GM13977 (cell line): Measurements from ENCODE around the gene EPN3.

Experiments used
- DNase-seq: peaks from one replicate; pipeline ENCODE4 v3.0.0; 2012; ENCODE audit warnings: low spot score
- in situ Hi-C: fragments of 300-500 bp; cut with MboI; formaldehyde crosslinking; loops from one replicate; pipeline ENCODE4 v1.12.0; 2022; ENCODE audit warnings: low sequenced_read_pairs, low pct_unique_long_range_greater_than_20kb, mixed read lengths, inconsistent platforms; ENCODE audit not compliant: unreplicated experiment
- TF ChIP-seq, protein P1 (sequence below): IDR thresholded peaks from 2 replicates; pipeline ENCODE4 v1.5.1; 2012; ENCODE audit warnings: mild to moderate bottlenecking, control low read depth; ENCODE audit not compliant: insufficient read depth; ENCODE audit errors: extremely low read depth, missing control alignments

Gene EPN3

DNA sequence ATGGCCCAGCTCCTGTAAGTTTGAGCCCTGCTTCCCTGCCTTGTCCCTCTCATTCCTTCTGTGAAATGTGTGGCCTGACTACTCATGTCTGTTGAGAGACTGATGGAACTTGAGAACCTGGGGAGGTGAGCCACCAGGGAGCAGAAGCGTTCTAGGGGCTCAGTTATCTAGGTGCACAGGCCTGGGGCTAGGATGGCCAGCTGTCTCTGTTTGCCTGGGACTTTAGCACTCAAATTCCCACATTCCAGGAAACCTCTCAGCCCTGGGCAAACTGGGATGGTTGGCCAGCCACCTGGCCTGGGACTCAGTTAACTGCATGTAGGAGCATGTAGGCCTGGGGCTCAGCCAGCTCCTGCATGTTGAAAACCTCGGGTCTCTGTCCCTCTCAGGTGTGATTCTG, 9.3 kb upstream of the EPN3 start:
- no peak for DNase-seq
- TF ChIP-seq, protein P1, sequence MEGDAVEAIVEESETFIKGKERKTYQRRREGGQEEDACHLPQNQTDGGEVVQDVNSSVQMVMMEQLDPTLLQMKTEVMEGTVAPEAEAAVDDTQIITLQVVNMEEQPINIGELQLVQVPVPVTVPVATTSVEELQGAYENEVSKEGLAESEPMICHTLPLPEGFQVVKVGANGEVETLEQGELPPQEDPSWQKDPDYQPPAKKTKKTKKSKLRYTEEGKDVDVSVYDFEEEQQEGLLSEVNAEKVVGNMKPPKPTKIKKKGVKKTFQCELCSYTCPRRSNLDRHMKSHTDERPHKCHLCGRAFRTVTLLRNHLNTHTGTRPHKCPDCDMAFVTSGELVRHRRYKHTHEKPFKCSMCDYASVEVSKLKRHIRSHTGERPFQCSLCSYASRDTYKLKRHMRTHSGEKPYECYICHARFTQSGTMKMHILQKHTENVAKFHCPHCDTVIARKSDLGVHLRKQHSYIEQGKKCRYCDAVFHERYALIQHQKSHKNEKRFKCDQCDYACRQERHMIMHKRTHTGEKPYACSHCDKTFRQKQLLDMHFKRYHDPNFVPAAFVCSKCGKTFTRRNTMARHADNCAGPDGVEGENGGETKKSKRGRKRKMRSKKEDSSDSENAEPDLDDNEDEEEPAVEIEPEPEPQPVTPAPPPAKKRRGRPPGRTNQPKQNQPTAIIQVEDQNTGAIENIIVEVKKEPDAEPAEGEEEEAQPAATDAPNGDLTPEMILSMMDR: no peak
- in situ Hi-C loops: no loop called here

DNA sequence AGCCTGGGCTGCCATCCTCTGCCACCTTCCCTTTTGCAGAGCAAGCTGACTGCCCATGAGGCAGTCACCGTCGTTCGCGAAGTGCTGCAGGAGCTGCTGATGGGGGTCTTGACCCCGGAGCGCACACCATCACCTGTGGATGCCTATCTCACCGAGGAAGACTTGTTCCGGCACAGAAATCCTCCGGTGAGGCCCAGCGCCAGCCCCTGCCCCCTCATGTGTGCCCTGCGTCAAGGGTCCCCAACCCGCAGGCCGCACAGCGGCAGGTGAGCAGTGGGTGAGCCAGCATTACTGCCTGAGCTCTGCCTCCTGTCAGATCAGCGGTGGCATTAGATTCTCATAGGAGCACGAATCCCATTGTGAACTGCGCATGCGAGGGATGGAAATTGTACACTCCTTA, 7.7 kb upstream of the EPN3 start:
- in situ Hi-C loops: no loop called here
- TF ChIP-seq, protein P1: no peak
- no peak for DNase-seq

DNA sequence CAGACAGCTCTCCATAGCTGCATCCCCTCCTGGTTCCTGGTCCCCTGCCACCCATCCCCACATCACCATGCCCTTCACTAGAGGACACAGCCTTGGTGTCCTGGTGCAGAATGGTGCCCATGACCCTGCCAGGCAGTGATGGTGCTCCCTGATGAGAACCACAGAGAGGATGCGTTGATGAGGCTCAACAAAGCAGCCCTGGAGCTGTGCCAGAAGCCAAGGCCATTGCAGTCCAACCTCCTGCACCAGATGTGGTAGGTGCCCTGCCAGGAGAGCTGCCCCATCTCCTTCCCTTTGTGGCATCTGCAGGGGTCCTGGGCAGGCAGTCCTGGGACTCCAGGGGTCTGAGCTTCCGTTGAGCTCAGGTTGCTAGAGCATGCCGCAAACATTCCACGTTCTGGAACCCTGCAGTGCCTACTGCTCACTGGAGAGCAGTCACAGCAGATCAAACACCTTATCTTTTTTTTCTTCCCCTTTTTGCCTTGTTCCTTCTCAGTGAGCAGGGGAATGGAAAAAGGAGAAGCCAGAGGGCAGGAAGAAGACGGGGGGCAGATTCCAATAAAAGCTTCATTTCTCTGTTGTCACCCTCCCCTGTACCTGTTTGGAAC, 5.3 kb upstream of the EPN3 start:
- TF ChIP-seq, protein P1: no peak
- no peak for DNase-seq
- in situ Hi-C loops: no loop called here

DNA sequence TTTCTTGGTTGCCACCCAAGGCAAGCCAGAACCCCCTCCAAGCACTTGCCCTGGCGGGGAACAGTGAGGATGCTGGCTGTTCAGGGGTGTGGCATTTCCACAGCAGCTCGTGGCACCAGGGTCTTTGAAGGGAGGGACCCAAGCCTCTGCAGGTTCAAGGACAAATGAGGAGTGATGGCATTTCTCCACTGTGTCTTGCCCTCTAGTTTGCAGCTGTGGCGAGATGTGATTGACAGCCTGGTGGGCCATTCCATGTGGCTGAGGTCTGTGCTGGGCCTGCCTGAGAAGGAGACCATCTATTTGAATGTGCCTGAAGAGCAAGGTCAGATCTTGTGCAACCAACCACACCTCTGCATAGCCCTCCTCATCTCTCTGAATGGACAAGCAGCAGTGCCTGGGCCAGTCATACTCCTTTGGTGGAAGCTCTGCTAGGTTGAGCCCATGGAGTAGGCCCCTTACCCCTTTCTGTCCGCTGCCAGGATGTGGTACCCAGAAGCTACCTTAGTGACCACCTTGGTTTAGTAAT, 4.5 kb upstream of the EPN3 start:
- DNase-seq: no peak
- in situ Hi-C loops: no loop called here
- TF ChIP-seq, protein P1: no peak

DNA sequence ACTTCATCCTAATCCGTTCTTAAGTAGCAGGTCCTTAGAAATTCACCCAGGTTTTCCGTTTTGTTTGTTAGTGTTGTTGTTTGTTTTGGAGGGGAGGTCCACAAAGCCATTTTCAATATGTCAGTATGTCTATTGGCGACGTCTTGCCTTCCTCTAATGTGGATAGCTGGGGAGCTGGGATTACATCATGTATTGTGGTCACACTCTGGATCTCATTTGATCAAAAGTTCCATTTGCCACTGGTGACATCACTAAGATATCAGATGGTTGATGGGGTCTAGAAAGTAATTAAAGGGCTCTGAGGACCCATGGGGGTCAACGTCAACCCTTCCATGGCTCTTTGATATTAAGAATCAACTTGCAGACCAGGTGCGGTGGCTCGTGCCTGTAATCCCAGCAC, 2.7 kb upstream of the EPN3 start:
- in situ Hi-C loops: no loop called here
- TF ChIP-seq, protein P1: no peak
- DNase-seq: no peak

DNA sequence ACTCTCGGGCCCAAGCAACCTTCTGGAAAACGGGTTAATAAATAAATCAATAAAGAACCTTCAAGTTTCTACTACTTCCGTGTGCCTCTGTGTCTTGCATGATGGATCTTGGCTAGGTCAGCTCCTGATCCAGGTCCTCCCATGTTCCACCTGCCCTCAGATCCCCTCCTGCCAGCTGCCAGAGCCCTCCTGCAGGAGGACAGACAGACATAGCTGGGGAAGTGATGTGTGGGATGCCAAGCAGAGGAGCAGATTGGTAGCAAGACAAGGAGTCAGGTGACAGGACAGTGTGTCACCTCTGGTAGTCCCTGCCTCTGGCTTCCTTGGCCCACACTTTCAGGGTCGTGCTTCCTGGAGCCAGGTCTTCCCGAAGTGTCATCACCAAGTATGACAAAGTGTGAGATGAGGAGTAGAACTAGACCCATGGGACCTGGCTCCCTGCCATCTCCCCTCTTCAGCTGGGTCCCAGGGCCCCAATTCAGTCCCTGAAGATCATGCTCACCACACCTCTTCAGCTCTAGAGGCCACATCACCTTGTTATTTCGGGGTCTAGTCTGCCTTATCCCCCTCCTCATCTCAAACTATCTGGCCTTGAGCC, 1.0 kb upstream of the EPN3 start:
- in situ Hi-C loops: no loop called here
- no peak for DNase-seq
- TF ChIP-seq, protein P1: no peak
